Measurements from ENCODE around the gene SSX3.

The SSX3 gene

DNA sequence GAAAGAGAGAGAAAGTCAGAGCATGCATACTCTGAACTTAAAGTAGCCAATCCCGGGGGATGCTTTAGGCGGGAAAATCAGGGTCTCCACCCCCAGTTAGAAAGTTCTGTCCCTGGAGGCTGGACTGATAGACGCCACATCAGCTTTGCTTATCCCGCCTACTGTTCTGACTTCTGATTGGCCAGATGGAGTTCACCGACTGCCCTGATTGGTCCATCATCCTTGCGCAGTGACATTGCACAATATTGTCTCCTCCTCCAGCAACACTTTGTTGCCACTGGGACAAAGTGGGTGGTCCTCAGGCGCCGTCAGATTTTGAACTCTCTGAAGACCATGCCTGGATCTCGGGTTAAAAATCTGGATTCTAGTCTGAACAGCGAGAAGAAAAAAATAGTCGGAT, 50.3 kb downstream of the SSX3 start:
- Histone ChIP-seq H3K4me3 (ENCODE audit: insufficient read depth, low read depth, low read length) (no peak overlapping the region), H3K27me3 (ENCODE audit: control insufficient read depth, insufficient read depth, low read length, poor library complexity, severe bottlenecking) (no peaks in the 10 kb centered on the region), H3K9me3 (ENCODE audit: control insufficient read depth, low read length) (no peaks in the 10 kb centered on the region), H3K36me3 (ENCODE audit: control insufficient read depth, insufficient read depth, low read length) (no peaks in the 10 kb centered on the region), H3K4me1 (ENCODE audit: control insufficient read depth, insufficient read depth, low read length) (no peaks in the 10 kb centered on the region), H3K27ac (ENCODE audit: insufficient read depth, low read depth, low read length, poor library complexity, severe bottlenecking) (no peak overlapping the region)
- WGBS, 2 experiments: 94% methylated on average over 11 of the region's 11 CpGs

Measured in ectodermal cell (in vitro differentiated cells).